ENCODE results near the gene DIPK1C. TPM values are rescaled to one million over a fixed set of nuclear protein-coding genes. Genes with fewer than 3 reads are reported as not detected.

DIPK1C gene
- polyA plus RNA-seq, 1 donor from 2014 or later = not detected

- Mint-ChIP-seq H3K36me3 (no peaks in the 10 kb centered on the region), H3K9me3 (no peaks in the 10 kb centered on the region), H3K4me3 (no peak overlapping the region), H3K27ac (no peak overlapping the region), H3K4me1 (no peaks in the 10 kb centered on the region), H3K27me3 (peaks cover 5% of the 10 kb centered on the region)
These were observed 29.5 kb downstream of the DIPK1C start for GRCh38 chr18:74427442-74428112.

GRCh38 chr18:74425876-74426275 is 31.2 kb downstream of the DIPK1C start:
- Mint-ChIP-seq H3K27me3 (peaks cover 5% of the 10 kb centered on the region), H3K4me1 (no peaks in the 10 kb centered on the region), H3K9me3 (no peaks in the 10 kb centered on the region), H3K27ac (no peak overlapping the region), H3K4me3 (no peak overlapping the region), H3K36me3 (no peaks in the 10 kb centered on the region)

GRCh38 chr18:74425161-74425560 is 31.9 kb downstream of the DIPK1C start:
- no peak overlapping the region for H3K27ac Mint-ChIP-seq
- H3K27me3 Mint-ChIP-seq = peaks cover 4% of the 10 kb centered on the region
- H3K4me1 Mint-ChIP-seq = no peaks in the 10 kb centered on the region
- H3K36me3 Mint-ChIP-seq = no peaks in the 10 kb centered on the region
- H3K9me3 Mint-ChIP-seq = no peaks in the 10 kb centered on the region
- H3K4me3 Mint-ChIP-seq = no peak overlapping the region

- Mint-ChIP-seq H3K27ac (no peak overlapping the region), H3K27me3 (peaks cover 3% of the 10 kb centered on the region)
These were observed 34.6 kb downstream of the DIPK1C start for GRCh38 chr18:74422541-74422940.

GRCh38 chr18:74420926-74421325 is 36.2 kb downstream of the DIPK1C start:
- Mint-ChIP-seq H3K36me3 (no peaks in the 10 kb centered on the region), H3K27me3 (peaks cover 3% of the 10 kb centered on the region), H3K27ac (no peak overlapping the region), H3K9me3 (no peaks in the 10 kb centered on the region), H3K4me3 (no peak overlapping the region), H3K4me1 (peaks cover 0 to 3% (median 0%) of the 10 kb centered on the region in 3 donors)

More at GRCh38 chr18:74422541-74422940, 34.6 kb downstream of the DIPK1C start:
- Mint-ChIP-seq H3K36me3 (no peaks in the 10 kb centered on the region), H3K9me3 (no peaks in the 10 kb centered on the region), H3K4me3 (no peak overlapping the region), H3K4me1 (peaks cover 0 to 3% (median 0%) of the 10 kb centered on the region in 3 donors)

- H3K27me3 Mint-ChIP-seq = peaks cover 3% of the 10 kb centered on the region
- H3K4me3 Mint-ChIP-seq = no peak overlapping the region
- peaks cover 0 to 3% (median 0%) of the 10 kb centered on the region in 3 donors for H3K4me1 Mint-ChIP-seq
- H3K27ac Mint-ChIP-seq = no peak overlapping the region
- H3K9me3 Mint-ChIP-seq = no peaks in the 10 kb centered on the region
- no peaks in the 10 kb centered on the region for H3K36me3 Mint-ChIP-seq
These were observed 36.6 kb downstream of the DIPK1C start for GRCh38 chr18:74420481-74420880.

GRCh38 chr18:74419761-74420160 is 37.3 kb downstream of the DIPK1C start:
- no peak overlapping the region for H3K27ac Mint-ChIP-seq

GRCh38 chr18:74418023-74418422 is 39.1 kb downstream of the DIPK1C start:
- Mint-ChIP-seq H3K27ac (no peak overlapping the region), H3K27me3 (peaks cover 11% of the 10 kb centered on the region)

More at GRCh38 chr18:74419761-74420160, 37.3 kb downstream of the DIPK1C start:
- peaks cover 8% of the 10 kb centered on the region for H3K27me3 Mint-ChIP-seq
- H3K9me3 Mint-ChIP-seq = no peaks in the 10 kb centered on the region
- no peaks in the 10 kb centered on the region for H3K36me3 Mint-ChIP-seq
- H3K4me3 Mint-ChIP-seq = no peak overlapping the region
- peaks cover 0 to 3% (median 0%) of the 10 kb centered on the region in 3 donors for H3K4me1 Mint-ChIP-seq

GRCh38 chr18:74416124-74416523 is 41.0 kb downstream of the DIPK1C start:
- peaks cover 21% of the 10 kb centered on the region for H3K27me3 Mint-ChIP-seq
- no peaks in the 10 kb centered on the region for H3K36me3 Mint-ChIP-seq
- H3K9me3 Mint-ChIP-seq = no peaks in the 10 kb centered on the region
- H3K27ac Mint-ChIP-seq = no peak overlapping the region
- peaks cover 0 to 3% (median 0%) of the 10 kb centered on the region in 3 donors for H3K4me1 Mint-ChIP-seq
- no peak overlapping the region for H3K4me3 Mint-ChIP-seq

More at GRCh38 chr18:74418023-74418422, 39.1 kb downstream of the DIPK1C start:
- Mint-ChIP-seq H3K4me3 (no peak overlapping the region), H3K9me3 (no peaks in the 10 kb centered on the region), H3K36me3 (no peaks in the 10 kb centered on the region), H3K4me1 (peaks cover 0 to 3% (median 0%) of the 10 kb centered on the region in 3 donors)

- no peaks in the 10 kb centered on the region for H3K36me3 Mint-ChIP-seq
- H3K9me3 Mint-ChIP-seq = peaks cover 0 to 2% (median 0%) of the 10 kb centered on the region in 3 donors
- no peak overlapping the region for H3K4me3 Mint-ChIP-seq
- H3K27me3 Mint-ChIP-seq = peaks cover 26% of the 10 kb centered on the region
- H3K27ac Mint-ChIP-seq = no peak overlapping the region
- H3K4me1 Mint-ChIP-seq = peaks cover 0 to 7% (median 0%) of the 10 kb centered on the region in 3 donors
These were observed 42.1 kb downstream of the DIPK1C start for GRCh38 chr18:74414953-74415515.

GRCh38 chr18:74413836-74414235 is 43.3 kb downstream of the DIPK1C start:
- Mint-ChIP-seq H3K36me3 (no peaks in the 10 kb centered on the region), H3K9me3 (peaks cover 0 to 2% (median 0%) of the 10 kb centered on the region in 3 donors), H3K4me3 (no peak overlapping the region), H3K27me3 (peaks cover 26% of the 10 kb centered on the region), H3K4me1 (peaks cover 1 to 8% (median 3%) of the 10 kb centered on the region in 3 donors), H3K27ac (no peak overlapping the region)

- Mint-ChIP-seq H3K4me3 (no peak overlapping the region), H3K36me3 (no peaks in the 10 kb centered on the region), H3K27ac (no peak overlapping the region), H3K4me1 (peaks cover 9 to 18% (median 16%) of the 10 kb centered on the region in 3 donors), H3K27me3 (peaks cover 23% of the 10 kb centered on the region), H3K9me3 (peaks cover 0 to 2% (median 0%) of the 10 kb centered on the region in 3 donors)
These were observed 44.8 kb downstream of the DIPK1C start for GRCh38 chr18:74412116-74412880.

GRCh38 chr18:74411475-74411874 is 45.6 kb downstream of the DIPK1C start:
- peaks cover 10 to 19% (median 16%) of the 10 kb centered on the region in 3 donors for H3K4me1 Mint-ChIP-seq
- H3K27me3 Mint-ChIP-seq = peaks cover 23% of the 10 kb centered on the region
- no peak overlapping the region for H3K27ac Mint-ChIP-seq
- no peak overlapping the region for H3K4me3 Mint-ChIP-seq
- no peaks in the 10 kb centered on the region for H3K36me3 Mint-ChIP-seq
- peaks cover 0 to 2% (median 0%) of the 10 kb centered on the region in 3 donors for H3K9me3 Mint-ChIP-seq

GRCh38 chr18:74410441-74410992 is 46.6 kb downstream of the DIPK1C start:
- no peak overlapping the region for H3K27ac Mint-ChIP-seq
- peaks cover 0 to 2% (median 0%) of the 10 kb centered on the region in 3 donors for H3K9me3 Mint-ChIP-seq
- H3K4me1 Mint-ChIP-seq = peaks cover 10 to 19% (median 16%) of the 10 kb centered on the region in 3 donors
- peak overlapping the region in 1 of 4 donors; percentile 11 for H3K4me3 Mint-ChIP-seq
- H3K36me3 Mint-ChIP-seq = no peaks in the 10 kb centered on the region
- H3K27me3 Mint-ChIP-seq = peaks cover 23% of the 10 kb centered on the region

- Mint-ChIP-seq H3K9me3 (peaks cover 0 to 2% (median 0%) of the 10 kb centered on the region in 3 donors), H3K4me3 (peak overlapping the region; percentile 56 to 89 (median 78)), H3K4me1 (peaks cover 10 to 19% (median 16%) of the 10 kb centered on the region in 3 donors), H3K27ac (peak overlapping the region in 2 of 3 donors; percentile 21 to 27), H3K27me3 (peaks cover 13% of the 10 kb centered on the region), H3K36me3 (no peaks in the 10 kb centered on the region)
These were observed 49.2 kb downstream of the DIPK1C start for GRCh38 chr18:74407888-74408287.

Data from IgD-negative memory B cell (primary cell).